MM.1S (cell line): ENCODE measurements around the gene NDUFS6.
"Not testable (repeated sequence)": the region's sequence is repeated elsewhere in the genome, so short reads cannot be mapped to it uniquely, and the experiment has no call there.

Experiments
- DNase-seq: peaks from one replicate; pipeline ENCODE4 v3.0.0-alpha.2; 2015
- H2AFZ ChIP-seq: fragments of 300-600 bp; sonication (generic); 2 replicates; pipeline ENCODE4 v1.6.0; 2016; ENCODE audit warnings: antibody characterized with exemption, low read length
- H3F3A ChIP-seq: fragments of 300-600 bp; sonication (generic); 2 replicates; pipeline ENCODE4 v1.6.1; 2016; ENCODE audit warnings: mild to moderate bottlenecking, antibody characterized with exemption, low read length, moderate library complexity, mixed read lengths; ENCODE audit not compliant: insufficient read depth
- H3K27ac ChIP-seq: fragments of 300-600 bp; sonication (generic); 2 replicates; pipeline ENCODE4 v1.5.1; 2016; ENCODE audit warnings: mild to moderate bottlenecking, low read length
- H3K27me3 ChIP-seq: fragments of 300-600 bp; sonication (generic); replicated peaks from 2 replicates; pipeline ENCODE4 v1.6.0; 2016; ENCODE audit warnings: low read length; ENCODE audit not compliant: insufficient read depth
- H3K36me3 ChIP-seq: fragments of 300-600 bp; sonication (generic); replicated peaks from 2 replicates; pipeline ENCODE4 v1.6.1; 2016; ENCODE audit warnings: mild to moderate bottlenecking, low read length, mixed read lengths; ENCODE audit not compliant: insufficient read depth
- H3K4me1 ChIP-seq: fragments of 300-600 bp; sonication (generic); 2 replicates; pipeline ENCODE4 v1.6.1; 2016; ENCODE audit warnings: low read length, mixed read lengths
- H3K4me2 ChIP-seq: fragments of 300-600 bp; sonication (generic); 2 replicates; pipeline ENCODE4 v1.6.0; 2016; ENCODE audit warnings: low read depth, low read length
- H3K4me3 ChIP-seq: fragments of 300-600 bp; sonication (generic); 2 replicates; pipeline ENCODE4 v1.5.1; 2016; ENCODE audit warnings: low read length, mixed read lengths
- H3K79me2 ChIP-seq: fragments of 300-600 bp; sonication (generic); 2 replicates; pipeline ENCODE4 v1.6.1; 2016; ENCODE audit warnings: mixed run types, low read length, mixed read lengths
- H3K9ac ChIP-seq: fragments of 300-600 bp; sonication (generic); 2 replicates; pipeline ENCODE4 v1.6.1; 2016; ENCODE audit warnings: low read length, mixed read lengths
- H3K9me2 ChIP-seq: fragments of 300-600 bp; sonication (generic); replicated peaks from 2 replicates; pipeline ENCODE4 v1.6.1; 2016; ENCODE audit warnings: mild to moderate bottlenecking, low read length, mixed read lengths; ENCODE audit not compliant: insufficient read depth
- H3K9me3 ChIP-seq: fragments of 300-600 bp; sonication (generic); replicated peaks from 2 replicates; pipeline ENCODE4 v1.6.1; 2016; ENCODE audit warnings: mild to moderate bottlenecking, low read length, mixed read lengths; ENCODE audit not compliant: insufficient read depth
- H4K20me1 ChIP-seq: fragments of 300-600 bp; sonication (generic); 2 replicates; pipeline ENCODE4 v1.6.1; 2016; ENCODE audit warnings: mild to moderate bottlenecking, low read length, moderate library complexity, mixed read lengths; ENCODE audit not compliant: insufficient read depth
- EZH2 ChIP-seq: fragments of 300-600 bp; sonication (generic); optimal IDR thresholded peaks from 2 replicates; pipeline ENCODE3; 2017; ENCODE audit warnings: low read depth, mild to moderate bottlenecking, antibody characterized with exemption, low read length, mixed read lengths
- EZH2phosphoT487 ChIP-seq: fragments of 300-600 bp; sonication (generic); IDR thresholded peaks from 2 replicates; pipeline ENCODE4 v1.6.1; 2018; ENCODE audit warnings: antibody characterized with exemption, low read length
- TF ChIP-seq, protein P1 (sequence below): fragments of 300-600 bp; sonication (generic); IDR thresholded peaks from 2 replicates; pipeline ENCODE4 v1.5.1; 2016; ENCODE audit warnings: antibody characterized with exemption, low read length, mixed read lengths

NDUFS6 gene

DNA sequence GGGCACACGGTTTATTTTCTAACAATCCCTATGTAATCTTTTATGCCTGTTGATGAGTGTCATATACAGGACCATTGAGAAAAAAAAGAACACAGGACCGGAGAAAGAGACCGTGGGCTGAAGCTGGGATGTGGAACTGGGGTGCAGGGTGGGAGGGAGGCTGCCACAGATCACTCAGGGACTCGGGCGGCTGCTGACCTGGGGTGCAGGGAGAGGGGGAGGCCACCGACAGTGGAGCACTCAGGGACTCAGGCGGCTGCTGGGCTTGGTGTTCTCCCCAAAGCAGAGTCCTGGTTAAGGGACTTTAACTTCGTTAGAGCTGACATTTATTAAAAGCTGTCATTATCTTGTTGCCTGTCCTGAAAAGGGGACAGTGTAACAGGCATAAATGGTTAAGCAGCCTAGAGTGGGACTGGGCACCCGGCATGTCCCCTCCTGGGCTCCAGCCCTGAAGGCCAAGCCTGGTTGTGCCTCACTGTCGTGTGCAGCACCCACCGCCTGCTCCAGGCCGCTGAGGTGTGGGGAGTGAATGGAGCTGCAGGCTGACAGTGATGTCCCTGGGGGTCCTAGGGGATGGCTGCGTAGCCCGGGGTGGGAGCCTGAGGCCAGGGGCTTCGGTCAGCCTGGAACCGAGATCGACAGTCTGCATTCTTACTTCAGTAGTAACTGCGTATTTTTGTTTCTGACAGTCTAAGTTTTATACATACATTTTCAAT, 14.0 kb downstream of the NDUFS6 start:
- H3K36me3 ChIP-seq: peaks cover 22% of the 10 kb centered on the region
- no peak overlapping the region for H3K9ac ChIP-seq
- no peaks in the 10 kb centered on the region for H3F3A ChIP-seq
- H3K9me2 ChIP-seq: no peaks in the 10 kb centered on the region
- H3K4me2 ChIP-seq: no peak overlapping the region
- H2AFZ ChIP-seq: no peak overlapping the region
- no peaks in the 10 kb centered on the region for H3K4me1 ChIP-seq
- H3K79me2 ChIP-seq: peaks cover 14% of the 10 kb centered on the region
- H3K4me3 ChIP-seq: no peak overlapping the region
- TF ChIP-seq EZH2phosphoT487 (no peak), EZH2 (no peak)
- TF ChIP-seq, protein P1, sequence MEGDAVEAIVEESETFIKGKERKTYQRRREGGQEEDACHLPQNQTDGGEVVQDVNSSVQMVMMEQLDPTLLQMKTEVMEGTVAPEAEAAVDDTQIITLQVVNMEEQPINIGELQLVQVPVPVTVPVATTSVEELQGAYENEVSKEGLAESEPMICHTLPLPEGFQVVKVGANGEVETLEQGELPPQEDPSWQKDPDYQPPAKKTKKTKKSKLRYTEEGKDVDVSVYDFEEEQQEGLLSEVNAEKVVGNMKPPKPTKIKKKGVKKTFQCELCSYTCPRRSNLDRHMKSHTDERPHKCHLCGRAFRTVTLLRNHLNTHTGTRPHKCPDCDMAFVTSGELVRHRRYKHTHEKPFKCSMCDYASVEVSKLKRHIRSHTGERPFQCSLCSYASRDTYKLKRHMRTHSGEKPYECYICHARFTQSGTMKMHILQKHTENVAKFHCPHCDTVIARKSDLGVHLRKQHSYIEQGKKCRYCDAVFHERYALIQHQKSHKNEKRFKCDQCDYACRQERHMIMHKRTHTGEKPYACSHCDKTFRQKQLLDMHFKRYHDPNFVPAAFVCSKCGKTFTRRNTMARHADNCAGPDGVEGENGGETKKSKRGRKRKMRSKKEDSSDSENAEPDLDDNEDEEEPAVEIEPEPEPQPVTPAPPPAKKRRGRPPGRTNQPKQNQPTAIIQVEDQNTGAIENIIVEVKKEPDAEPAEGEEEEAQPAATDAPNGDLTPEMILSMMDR: no peak
- H3K27me3 ChIP-seq: no peaks in the 10 kb centered on the region
- no peaks in the 10 kb centered on the region for H4K20me1 ChIP-seq
- DNase-seq: no peak
- H3K9me3 ChIP-seq: no peaks in the 10 kb centered on the region
- H3K27ac ChIP-seq: no peak overlapping the region

GRCh38 chr5:1815881-1816292, 14.7 kb downstream of the NDUFS6 start:
- Histone ChIP-seq H3K27ac (no peak overlapping the region), H4K20me1 (no peaks in the 10 kb centered on the region), H3K36me3 (peaks cover 22% of the 10 kb centered on the region), H3F3A (no peaks in the 10 kb centered on the region), H3K4me2 (no peak overlapping the region), H3K9me3 (no peaks in the 10 kb centered on the region), H3K9me2 (no peaks in the 10 kb centered on the region), H3K4me1 (no peaks in the 10 kb centered on the region), H3K9ac (no peak overlapping the region), H3K4me3 (no peak overlapping the region), H2AFZ (no peak overlapping the region), H3K79me2 (peaks cover 7% of the 10 kb centered on the region), H3K27me3 (no peaks in the 10 kb centered on the region)
- DNase-seq: no peak
- TF ChIP-seq EZH2phosphoT487 (no peak), EZH2 (no peak)
- TF ChIP-seq, protein P1: no peak

GRCh38 chr5:1816495-1817089, 15.4 kb downstream of the NDUFS6 start:
- not testable (repeated sequence) for H3F3A ChIP-seq
- peaks cover 19% of the 10 kb centered on the region for H3K36me3 ChIP-seq

More at GRCh38 chr5:1816495-1817089, 15.4 kb downstream of the NDUFS6 start:
- not testable (repeated sequence) for H3K9me2 ChIP-seq, H3K27me3 ChIP-seq, H3K9me3 ChIP-seq, H3K9ac ChIP-seq, H3K79me2 ChIP-seq, H3K4me3 ChIP-seq, H3K4me1 ChIP-seq, DNase-seq, H4K20me1 ChIP-seq, H2AFZ ChIP-seq, H3K27ac ChIP-seq, H3K4me2 ChIP-seq
